GM18502 (cell line): Measurements from ENCODE around the gene BDNF.

Experiments
- ATAC-seq: cut with Tn5 transposase; IDR thresholded peaks from one replicate; pipeline ENCODE4 v1.9.1; 2021; ENCODE audit warnings: mild to moderate bottlenecking; ENCODE audit not compliant: unreplicated experiment, poor library complexity

BDNF gene

DNA sequence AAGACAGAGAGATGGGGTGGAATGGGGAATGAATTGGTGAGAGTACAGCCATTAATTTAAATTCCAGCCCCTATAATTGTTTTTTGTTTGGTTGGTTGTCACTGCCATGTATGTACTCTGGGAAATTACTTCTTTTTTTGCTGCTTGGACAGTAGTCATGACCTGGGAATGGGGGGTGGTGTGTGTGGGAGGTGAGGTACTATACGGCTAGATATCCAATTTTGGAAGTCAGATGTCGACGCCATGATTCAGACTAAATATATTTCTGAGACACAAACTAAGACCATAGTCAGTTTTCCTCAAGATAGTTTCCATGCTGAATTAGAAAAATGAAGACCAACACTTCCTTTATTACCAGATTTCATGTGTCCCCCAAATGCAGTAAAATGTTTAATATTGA lies 7.4 kb upstream of the BDNF start:
- no peak for ATAC-seq

GRCh38 chr11:27705873-27706820 lies 5.9 kb upstream of the BDNF start:
- ATAC-seq: peak; percentile 79

DNA sequence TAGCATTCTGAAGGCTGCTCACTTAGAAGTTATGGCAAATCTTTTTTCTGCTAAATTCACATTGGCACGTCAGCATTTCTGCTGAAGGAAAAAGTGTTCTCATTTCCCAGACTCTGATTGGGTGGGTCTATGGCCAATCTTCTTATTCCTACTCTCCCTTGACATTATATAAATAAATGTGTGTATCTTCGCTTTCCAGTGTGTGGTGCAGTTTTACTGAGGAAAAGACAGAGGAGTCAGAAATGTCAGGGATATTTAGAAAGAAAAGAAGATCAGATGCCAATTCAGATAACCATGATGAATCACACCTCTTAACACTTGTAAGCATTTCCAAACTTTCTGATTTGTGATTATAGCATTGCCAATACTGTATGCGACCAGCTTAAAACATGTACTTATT lies 3.2 kb upstream of the BDNF start:
- ATAC-seq: no peak

DNA sequence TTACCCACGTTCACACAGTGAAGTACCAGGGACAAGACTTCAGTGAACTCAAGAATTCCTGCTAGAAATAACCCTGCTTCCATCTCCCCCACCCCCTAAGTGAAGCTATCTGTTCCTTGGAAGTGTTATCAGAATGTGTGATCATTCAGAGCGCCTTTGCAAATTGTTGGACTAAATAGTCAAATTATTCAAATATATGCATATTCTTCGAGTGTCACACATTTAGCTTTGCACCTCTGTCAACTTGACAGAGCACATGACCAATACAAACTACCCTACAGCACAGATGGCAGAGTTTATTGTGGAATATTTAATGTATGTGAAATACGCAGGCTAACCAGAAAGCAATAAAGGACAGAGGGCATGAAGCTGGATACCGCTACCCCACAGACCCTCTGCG lies 2.6 kb upstream of the BDNF start:
- no peak for ATAC-seq

GRCh38 chr11:27701355-27702105 lies 1.3 kb upstream of the BDNF start:
- peak; percentile 41 for ATAC-seq

- ATAC-seq: no peak
Measured at GRCh38 chr11:27699926-27700350, 317 bp downstream of the BDNF start.

DNA sequence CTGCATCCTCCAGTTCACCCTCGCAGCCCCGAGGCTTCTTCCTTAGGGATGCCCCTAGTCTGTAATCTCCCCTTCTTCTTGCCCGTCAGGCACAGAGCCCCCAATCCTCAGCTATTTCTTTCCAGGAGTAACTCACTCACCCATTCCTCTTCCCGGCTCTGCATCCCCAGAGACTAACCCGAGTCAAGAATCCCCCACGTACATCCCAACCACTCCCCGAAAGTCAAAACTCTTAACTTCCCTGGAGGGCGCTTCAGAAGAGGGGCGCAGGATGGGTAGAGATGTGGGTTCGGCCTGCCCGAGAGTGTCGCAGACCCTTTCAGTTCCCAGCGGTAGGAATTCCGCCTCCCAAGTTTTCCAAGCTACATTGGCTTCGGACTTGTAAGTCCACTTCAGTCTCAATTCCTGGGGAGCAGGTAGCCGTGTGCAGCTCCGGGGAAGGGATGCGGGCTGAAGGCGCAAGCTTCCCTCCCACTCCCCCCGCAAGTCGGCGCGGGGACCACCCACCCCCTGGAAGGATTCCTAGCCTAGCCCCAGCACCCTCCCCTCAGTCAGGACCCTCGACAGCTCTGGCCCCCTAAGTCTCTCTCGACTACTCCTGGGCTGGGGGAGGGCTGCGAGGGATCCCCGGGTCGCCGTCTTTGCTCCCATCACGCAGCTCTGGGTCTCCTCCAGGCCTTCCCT lies 871 bp downstream of the BDNF start:
- ATAC-seq: no peak

DNA sequence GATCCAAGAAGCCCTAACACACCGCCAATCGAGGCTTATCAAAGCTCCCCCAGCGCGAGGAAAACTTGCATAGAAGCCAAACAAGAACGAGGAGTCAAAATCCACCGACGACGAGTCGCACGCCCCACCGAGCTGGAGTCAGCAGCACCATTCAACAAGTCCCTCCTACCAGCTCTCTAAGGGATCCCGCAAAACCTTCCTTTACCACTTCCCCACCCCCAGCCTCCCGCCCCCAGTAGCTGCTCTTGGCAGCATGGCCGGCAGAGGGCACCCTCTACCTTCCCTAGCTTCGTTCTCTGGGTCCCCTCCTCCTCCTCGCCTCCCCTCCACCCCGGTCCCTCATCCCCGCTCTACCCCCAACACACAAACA lies 1.4 kb downstream of the BDNF start:
- ATAC-seq: peak; percentile 72

DNA sequence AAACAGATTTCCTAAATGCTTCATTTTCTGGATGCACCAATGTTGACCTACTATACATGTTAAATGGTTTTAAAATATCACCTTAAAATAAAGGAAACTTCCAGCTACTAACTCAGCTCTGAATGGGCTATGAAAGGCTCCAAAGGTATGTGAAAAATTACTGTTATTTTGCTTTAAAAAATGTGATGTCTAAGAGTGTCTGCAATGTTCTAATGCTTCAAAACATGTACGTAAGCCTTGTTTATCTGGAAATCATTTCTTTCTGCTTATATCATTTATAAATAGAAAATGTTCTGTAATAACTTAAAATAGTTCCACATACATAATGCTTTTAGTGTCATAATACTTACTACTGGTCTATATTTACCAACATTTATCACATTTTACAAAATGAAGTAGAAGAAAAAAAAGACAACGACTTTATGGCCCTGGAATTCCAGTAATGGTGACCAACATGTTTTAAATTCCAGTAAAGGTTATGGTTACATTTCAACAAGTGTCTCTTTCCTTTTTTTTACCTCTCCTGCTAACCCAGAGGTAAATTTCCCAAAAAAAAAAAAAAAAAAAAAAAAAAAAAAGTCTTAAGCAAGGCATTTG lies 2.5 kb downstream of the BDNF start:
- no peak for ATAC-seq

DNA sequence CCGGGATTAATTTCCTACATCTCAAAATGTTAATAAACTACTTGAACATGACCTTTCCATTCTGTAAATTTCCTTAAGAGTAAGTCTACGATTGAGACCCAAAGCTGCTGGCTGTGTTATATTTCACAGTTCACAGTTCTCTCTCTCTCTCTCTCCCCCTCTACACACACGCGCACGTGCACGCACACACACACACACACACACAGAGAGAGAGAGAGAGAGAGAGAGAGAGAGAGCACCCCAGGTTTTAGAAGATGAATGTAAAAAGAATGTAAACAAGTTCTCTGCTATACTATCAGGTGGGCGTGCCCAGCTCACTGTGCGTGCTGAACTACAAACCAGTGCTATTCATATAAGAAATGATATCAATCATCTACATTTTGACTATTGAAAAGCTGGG lies 3.3 kb downstream of the BDNF start:
- no peak for ATAC-seq

DNA sequence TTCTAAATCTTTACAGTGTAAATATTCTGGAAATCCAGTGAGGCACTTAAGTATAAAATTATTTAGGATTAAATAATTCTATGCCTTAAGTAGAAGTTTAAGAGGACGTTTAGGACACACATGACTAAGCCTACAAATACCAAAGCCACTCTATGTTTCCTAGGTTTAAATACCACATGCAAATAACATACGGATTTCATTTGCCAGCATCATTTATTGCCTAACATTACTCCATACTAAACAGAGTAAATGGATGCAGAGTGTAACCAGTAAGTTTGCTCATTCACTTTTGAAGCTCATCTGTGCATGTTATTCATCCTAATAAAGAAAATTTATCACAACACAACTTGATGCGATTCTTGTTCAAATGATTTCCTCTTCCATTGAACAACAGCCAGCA lies 4.1 kb downstream of the BDNF start:
- no peak for ATAC-seq

DNA sequence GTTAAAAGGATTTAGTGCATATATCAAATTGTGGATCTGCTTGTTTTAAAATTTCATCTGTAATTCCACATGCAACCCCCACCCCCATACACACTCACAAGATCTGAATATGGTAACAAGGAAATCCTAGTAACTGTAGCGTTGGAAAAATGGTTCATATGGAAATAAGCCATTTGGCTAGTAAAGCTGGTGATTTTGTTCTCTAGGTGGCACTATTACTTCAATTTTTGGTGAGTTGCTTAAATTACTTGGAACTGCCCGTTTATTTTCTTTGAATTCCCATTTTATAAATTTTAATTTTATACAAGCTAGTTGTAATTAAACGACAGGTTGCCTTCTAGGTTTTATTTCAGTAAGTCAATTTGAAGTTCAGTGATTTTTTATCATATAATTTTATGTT lies 5.3 kb downstream of the BDNF start:
- ATAC-seq: no peak

DNA sequence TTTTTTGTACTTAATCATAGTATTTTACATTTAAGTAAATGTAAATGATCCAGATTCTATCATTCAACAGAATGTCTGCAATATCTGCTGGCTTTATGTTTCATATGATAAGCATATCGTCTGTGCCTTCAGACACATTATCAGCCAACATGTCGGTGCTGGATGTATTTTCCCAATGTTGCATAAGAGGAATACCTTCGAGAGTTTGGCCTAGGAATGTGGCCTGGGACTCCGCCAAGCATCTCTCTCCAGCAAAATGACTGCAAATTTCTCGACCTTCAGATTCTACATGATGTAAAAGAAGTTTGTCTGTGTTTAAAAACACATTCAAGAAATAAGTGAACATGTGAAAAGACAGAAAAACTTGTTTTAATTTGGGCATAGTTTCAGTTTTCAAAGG lies 6.9 kb downstream of the BDNF start:
- no peak for ATAC-seq

GRCh38 chr11:27692781-27693180 lies 7.5 kb downstream of the BDNF start:
- ATAC-seq: no peak

- no peak for ATAC-seq
Measured at GRCh38 chr11:27688076-27688475, 12.2 kb downstream of the BDNF start.

DNA sequence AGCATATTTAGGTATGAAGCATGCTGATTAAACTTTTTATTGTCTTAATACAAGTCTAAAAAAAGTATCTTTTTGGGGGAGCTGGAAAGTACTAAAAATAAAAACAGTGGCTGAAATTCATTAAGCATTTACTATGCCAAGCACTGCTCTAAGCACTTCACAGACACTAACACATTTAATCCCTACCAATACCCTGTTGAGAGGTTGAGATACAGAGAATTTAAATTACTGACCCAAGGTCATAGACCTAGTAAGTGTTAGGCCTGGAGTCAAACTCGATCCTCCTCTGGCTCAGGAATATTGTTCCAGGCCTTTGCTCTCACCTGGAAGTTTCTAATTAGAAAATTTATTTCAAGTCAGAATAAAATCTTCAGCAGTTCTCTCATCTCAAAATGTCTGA lies 18.6 kb downstream of the BDNF start:
- ATAC-seq: no peak

DNA sequence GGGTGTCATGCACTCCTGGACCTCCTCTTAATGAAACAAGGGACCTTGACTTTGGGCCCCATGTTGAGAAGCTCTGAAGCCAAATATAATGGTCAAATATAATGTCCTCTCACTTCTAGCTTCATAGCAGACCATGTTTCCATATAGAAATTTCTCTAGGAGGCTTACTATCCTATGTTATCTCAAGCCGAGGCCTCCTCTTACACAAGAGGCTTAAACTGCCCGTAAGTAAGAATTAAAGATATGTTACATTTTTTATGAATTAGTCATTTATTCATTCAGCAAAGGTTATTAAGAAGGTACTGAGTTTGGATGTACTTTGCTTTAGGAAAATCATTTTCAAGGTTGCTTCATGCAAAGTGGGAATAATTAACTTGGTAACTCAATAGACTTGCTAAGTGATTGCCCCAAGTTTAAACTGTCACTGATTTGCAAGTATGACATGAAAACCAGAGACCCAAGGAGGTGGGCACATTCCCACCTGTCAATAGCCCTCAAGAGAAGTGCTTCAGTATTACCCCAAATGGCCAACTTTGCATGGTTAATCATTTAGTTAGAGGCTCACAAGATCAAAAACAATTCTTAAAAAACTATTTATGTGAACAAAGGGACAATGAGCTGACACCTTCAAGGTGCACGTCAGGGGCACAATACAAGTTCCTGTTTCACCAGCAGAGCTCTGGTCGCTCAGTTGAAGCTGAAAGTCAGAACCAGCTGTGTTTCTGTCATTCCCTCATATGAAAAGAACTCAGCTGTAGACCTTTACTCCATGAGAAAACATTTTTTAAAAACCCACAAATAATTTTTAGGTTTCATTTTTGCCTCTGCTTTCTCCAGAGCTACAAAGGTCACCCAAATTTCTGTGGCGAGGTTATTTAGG lies 20.9 kb downstream of the BDNF start:
- no peak for ATAC-seq

DNA sequence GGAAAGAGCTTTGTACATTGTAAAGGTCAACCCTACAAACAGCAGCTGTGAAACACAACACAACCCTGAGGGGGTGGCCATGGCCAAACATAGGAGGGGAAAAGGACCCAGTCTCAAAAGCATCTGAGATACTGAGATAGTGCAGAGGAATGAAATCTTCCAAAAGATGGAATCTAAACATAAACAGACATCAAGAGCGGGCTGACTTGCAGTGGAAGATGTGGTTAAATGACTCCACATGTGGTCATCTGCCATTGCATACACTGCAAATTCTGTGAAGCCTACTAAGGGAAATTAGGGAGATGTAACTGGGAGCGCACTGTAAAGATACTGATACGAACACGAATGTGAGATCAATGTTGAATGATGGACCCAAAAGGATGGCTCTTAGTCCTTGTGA lies 22.0 kb downstream of the BDNF start:
- ATAC-seq: no peak

DNA sequence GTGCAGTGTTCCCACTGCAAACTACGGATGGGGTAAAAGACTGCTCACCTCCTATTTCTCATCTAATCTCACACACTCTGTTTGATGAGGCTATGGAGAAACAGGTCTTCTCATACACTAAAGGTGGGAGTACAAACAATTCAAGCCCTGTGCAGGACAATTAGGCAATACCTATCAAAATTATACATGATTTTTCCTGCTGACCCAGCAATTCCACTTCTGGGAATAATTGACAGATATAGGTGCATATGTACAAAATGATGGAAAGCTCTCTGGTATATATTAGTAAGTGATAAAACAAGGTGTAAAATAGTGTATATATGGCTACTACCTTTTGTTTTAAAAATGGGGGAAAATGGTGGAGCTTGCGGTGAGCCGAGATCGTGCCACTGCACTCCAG lies 23.1 kb downstream of the BDNF start:
- ATAC-seq: no peak
